Muscle of arm (tissue), 12 donors: ENCODE data around the gene KLHL14. TPM values are rescaled to one million over a fixed set of nuclear protein-coding genes. Genes with fewer than 3 reads are reported as not detected.
"Not testable (repeated sequence)": the region's sequence is repeated elsewhere in the genome, so short reads cannot be mapped to it uniquely, and the experiment has no call there.

ENCODE experiments used
- DNase-seq: peaks from one replicate; pipeline ENCODE4 v3.0.0-alpha.2; 2013
- polyA plus RNA-seq, 12 donors: library from polyadenylated mRNA; unstranded; fragments of 120-200 nt; gene quantifications; one replicate each; pipeline ENCODE4 v1.2.1, GENCODE V29; 2013; ENCODE audit not compliant: insufficient read length in 12 of 12

KLHL14 gene
- polyA plus RNA-seq, 12 donors: 0.09 to 2.2 (median 0.28) TPM; not detected in 2

DNA sequence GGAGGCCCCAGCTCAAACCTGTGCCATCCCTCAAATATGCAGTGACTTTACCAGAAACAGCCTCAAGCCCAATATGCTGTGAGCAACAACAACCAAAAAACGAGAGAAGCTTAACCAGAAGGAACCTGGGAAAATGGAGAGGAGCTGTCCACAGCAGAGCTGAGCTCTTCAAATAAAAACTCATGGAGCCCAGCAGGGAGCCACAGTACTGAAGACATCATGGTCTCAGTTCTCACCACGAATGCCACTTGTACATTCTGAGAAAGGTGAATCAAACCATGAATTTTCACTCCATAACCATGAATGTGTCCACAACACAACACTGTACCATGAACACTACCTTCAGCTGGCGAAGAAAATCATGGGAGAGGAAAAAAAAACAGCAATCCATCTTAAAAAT lies 50.5 kb downstream of the KLHL14 start:
- DNase-seq: no peak

DNA sequence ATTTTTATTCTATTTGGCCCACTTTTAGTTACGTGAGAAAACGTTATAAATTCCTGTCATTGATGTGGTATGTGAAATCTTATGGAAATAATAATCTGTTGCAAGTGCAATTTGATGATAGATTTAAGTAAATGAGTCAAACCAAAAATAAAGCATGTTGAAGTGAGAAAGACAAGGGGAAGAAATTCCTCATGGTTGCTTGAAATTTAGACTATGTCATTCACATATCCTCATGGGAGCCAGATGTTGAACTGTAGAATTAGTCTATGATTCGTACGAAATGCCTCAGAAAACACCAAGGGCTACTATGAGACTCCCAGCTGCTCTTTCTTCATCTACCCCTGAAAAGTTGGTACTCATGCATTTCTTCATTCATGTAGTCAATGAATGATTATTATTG lies 55.7 kb downstream of the KLHL14 start:
- no peak for DNase-seq

DNA sequence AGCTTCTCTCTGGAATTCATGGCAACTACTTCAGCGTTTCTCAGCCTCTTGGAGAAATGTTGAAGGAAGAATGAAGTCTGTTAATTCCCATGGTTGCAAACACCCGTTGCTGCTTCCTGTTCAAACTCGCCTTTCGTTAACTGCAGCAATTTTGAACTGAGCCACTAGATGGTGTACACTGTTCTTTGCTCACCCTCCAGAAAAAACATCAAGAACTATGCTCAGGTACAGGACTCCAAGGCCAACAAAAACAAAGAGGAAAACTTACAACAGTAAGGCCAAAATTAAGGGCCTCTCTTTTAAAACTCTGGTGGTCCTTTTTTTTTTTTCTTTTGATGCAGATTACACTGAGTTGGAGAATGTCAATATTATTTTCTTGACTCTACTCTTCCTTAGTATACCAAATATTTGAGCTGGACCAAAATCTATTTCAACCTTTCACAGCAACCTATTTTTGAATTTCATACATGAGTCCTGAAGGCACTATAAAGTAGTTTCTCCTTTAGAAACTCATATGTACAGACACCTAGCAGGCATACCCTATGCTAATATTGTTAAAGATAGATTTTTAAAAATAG lies 58.2 kb downstream of the KLHL14 start:
- peak; percentile 67 for DNase-seq

DNA sequence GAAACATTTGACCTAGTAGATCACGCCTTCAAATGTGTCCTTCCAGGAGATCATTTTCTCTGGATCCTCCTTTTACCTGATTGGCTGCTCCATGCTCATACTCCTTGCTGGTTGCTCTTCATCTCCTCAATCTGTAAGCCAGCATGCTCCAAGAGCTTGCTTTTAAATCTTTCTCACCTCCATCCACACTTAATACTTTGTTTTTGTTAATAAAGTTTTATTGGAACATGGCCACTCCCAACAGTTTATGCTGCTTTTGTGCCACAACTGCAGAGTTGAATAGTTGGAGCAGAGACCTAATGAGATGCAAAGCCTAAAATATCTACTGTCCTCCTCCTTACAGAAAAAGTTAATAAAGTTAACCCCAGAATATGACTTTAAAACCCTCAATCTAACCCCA lies 60.0 kb downstream of the KLHL14 start:
- no peak for DNase-seq

DNA sequence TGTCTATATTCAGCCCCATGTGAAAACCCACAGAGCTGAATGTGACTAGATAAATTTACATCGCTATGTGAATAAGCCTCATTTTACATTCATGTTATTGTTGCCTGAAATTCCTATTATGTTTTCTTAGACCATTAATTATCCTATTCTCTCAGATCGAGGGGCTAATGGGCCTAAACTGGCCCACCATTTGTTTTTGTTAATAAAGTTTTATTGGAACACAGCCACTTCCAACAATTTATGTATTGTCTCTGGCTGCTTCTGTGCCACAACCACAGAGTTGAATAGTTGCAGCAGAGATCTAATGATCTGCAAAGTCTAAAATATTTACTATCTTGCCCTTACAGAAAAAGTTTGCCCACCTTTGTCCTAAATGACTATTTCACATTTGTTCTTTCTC lies 61.0 kb downstream of the KLHL14 start:
- no peak for DNase-seq

DNA sequence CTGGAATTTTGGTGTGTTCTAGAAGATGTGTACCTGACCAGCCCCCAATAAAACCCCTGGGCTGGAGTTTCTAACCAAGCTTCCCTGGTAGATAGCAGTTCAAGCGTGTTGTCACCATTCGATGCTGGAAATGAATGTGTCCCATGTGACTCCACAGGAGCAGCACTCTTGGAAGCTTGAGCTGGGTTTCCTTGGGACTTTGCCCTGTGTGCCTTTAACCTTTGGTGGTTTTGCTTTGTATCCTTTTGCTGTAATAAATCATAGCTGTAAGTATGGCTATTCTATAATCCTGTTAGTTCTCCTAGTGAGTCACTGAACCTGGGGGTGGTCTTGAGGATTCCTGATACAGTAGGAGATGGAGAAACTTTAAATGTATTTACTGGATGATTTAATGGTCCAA lies 65.2 kb downstream of the KLHL14 start:
- no peak for DNase-seq

DNA sequence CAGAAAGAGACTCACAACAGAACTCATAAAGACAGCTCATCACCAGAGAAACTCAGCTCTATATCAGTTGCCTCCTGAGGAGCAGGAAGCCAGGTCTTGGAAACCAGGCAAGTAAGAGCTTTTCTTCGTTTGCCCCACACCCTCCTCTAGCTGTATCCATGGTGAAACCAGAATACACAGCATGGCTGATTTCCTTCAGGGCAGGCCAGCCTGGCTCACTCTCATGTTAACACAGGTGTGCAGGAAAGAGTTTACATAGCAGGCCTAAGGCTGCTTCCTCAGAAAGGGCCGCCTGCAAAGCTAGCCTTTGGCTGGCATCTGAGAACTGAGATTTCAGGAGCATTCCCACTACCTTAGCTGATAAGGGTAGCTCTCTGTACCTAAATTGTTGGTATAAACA lies 65.7 kb downstream of the KLHL14 start:
- DNase-seq: no peak

DNA sequence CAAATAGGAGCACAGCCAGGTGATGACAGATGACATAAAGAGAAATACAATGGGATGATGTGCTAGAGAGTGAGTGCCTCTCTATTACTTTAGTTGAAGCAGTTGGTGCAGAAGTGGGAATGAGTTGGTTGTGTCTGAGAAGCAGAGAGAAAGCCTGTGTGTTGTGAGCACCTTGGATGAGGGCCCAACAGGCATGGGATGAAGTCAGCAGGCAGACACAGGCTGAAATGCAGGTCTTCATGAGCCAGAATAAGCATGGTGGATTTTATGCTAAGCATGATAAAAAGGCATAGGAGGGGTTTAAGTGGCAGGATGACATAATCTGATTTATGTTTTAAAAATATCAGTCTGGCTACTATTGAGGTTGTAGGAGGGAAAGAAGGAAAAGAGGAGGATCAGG lies 71.5 kb downstream of the KLHL14 start:
- DNase-seq: peak; percentile 2

DNA sequence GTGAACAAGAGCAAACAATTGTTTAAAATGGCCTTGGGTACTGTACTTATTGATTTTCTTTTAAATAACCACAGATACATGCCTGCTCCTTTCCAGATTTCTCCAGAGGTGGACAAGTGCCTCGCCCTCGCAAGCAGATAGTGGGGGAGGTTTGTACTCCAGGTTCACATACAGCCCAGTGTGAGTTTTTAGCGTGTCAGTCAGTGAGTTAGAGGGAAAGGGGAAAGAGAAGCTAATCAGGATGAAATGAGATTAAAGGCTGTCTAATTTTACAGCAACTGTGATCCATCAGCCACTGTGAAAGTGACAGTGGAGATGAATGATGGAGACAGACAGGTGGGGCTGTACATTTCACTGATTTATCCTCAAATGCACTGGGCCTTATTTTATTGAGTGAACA lies 74.7 kb downstream of the KLHL14 start:
- DNase-seq: no peak

DNA sequence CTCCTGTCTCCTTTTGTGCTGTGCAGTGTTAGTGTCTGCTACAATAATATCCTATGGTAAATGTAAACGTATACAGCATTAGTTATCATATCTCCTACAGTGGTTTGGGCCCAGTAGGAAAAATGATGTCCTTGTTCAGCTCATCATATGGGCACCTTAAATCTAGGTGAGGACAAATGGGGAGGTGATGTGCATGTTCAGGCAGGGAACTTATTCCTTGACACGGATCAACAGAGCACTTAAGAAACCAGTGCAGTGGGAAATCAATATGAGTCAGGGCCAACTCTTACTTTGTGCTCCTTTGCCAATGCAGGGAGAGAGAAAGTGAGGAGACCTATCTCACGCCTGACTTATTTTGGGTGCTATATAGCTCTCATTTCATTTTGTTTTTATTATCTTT lies 76.4 kb downstream of the KLHL14 start:
- DNase-seq: no peak

DNA sequence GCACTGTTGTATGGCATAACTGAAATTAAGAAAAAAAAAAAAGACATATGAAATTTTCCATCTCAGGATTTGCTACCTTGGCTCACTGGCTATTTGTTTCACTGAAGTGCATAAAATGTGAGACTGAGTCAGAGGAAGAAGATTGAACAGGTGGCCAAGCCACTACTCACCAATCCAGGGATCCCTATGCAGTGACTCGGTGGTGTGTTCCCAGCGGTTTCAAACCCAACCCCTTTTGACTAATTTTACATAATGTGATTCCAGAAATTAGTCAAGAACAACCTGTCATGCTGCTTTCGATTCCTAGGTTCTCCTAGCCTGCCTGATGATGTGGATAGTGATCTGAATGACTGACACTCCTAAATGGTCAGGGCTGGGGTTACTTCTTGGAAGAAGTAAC lies 77.3 kb downstream of the KLHL14 start:
- no peak for DNase-seq

DNA sequence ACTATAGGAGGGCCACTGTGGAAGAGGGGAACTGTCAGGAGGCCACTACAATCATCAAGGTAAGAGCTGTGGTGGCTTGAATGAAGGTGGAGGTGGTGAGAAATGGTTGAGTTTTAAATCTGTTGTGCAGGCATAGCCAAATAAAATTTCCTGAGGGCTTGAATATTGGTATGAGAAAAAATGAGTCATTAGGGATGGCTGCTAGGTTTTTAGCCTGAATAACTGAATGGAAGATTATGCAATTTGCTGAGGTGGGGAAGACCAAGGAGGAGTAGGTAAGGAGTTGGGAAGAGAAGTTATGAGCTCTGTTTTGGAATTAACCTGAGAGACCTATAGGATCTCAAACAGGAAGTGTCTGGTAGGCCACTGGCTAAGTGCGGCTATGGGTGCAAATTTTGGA lies 84.0 kb downstream of the KLHL14 start:
- no peak for DNase-seq

DNA sequence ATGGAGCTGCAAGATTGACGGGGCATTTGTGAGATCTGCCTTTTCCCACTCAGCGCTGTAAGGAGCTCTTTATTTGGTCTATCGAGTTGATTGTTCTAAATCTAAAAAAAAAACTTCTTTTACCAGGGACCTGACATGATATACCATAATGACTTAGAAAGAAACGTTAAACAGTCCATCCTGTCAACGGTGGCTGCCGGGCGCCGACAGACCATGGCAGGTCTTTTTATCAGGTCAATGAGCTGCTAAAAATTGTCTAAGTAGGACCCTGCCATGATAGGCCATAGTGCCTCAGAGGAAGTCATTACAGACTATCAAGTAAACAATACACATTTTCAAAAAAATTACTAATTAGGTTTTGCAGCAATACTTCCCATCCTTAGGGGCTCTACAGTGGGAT lies 87.9 kb downstream of the KLHL14 start:
- no peak for DNase-seq

DNA sequence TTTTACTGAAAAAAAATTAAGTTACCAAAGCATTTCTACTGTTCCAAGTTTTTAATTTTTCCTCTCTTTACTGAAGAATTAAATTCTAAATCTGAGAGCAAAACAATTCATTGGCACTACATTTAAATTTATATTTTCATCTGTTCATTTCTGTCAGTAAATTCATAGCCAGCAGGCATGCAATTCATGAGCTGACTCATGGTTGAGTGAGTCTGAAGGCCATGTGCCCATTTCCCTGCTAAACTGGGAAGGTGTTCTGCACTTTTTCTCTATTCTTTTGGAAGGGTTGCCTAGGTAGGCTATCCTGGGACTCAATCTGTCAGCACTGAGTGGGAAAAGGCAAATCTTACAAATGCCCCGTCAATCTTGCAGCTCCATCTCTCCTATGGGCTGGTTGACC lies 88.7 kb downstream of the KLHL14 start:
- no peak for DNase-seq

DNA sequence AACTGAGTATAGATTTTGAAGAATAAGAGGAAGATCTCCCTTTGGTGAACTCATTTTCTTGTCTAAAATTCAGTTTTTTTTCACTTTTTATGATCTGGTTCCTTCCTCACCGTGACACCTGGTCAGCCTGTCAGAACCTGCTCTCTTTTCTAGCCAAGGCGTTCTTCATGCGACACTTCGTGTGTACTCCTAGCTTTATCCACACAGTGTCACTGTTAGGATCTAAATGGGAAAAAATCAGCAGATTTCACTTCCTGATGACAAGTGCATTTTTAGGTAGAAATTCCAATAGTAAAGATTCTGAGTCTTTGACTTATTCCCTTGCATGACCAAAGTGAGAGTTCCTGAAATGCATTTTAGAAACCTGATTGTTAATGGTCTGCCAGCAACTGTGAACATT lies 89.8 kb downstream of the KLHL14 start:
- no peak for DNase-seq

DNA sequence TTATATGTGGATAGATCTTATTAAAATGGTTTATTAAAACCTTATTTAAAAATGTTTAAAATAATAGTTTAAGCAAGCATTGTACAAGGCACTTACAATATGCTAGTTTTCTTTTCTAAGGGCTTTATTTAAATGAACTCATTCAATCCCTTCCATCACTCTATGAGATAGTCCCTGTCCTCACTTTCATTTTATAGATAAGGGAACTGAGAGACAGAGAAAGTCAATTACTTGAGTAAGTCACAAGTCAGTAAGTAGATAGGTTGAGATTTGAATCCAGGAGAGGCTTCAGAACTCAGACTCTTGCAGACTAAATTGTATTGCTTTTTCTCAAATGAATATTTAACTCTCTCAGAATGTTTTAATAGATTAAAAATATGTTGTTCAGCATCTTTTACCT lies 95.2 kb downstream of the KLHL14 start:
- DNase-seq: no peak

DNA sequence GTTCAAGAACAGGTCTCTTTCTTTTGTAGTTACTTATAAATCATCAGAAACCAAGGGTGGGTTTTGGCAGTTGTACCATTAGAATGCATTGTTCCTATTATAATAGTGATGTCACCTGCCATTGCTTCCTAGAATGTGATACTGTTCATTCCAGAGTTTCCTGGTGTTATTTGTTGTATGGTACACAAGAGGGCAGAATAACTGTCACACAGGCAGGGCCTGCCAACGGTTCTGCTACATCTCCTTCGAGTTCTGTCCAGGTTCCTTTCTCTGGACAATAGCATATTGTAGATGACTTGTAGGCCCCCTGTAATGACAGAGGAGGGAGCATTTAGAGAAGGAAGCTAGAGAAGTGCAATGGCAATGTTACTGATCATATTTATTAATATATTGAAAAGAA lies 98.3 kb downstream of the KLHL14 start:
- no peak for DNase-seq

DNA sequence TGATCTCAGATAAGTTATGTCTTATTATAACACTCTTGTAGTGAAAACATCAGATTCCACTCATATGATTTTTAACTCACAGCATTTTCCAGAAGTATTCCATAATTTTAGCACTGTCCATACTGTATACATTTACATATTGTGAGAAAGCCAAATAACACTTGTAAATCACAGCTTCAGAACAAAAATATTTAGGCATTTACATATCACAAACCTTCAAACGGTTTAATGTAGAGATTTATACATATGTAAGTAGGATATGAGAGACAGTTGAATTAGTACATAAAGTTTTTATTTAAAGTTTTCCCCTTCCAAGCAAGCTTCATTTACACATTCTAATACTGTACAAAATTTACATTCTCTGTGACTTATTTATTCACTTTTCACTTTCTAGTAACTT lies 100.4 kb downstream of the KLHL14 start:
- no peak for DNase-seq

DNA sequence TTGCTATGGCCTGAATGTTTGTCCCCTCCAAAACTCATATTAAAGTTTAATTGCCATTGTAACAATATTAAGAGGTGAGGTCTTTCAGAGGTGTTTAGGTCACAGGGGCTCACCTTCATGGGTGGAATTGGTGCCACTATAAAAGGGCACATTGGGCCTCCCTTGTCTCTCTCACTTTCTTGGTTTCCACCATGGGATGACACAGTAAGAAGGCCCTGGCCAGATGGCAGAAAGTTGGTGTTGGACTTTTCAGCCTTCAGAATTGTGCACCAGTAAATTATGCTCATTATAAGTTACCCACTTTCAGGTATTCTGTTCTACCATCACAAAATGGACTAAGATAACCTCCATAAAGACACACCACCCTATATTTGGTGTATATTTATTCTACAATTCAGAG lies 102.1 kb downstream of the KLHL14 start:
- no peak for DNase-seq

DNA sequence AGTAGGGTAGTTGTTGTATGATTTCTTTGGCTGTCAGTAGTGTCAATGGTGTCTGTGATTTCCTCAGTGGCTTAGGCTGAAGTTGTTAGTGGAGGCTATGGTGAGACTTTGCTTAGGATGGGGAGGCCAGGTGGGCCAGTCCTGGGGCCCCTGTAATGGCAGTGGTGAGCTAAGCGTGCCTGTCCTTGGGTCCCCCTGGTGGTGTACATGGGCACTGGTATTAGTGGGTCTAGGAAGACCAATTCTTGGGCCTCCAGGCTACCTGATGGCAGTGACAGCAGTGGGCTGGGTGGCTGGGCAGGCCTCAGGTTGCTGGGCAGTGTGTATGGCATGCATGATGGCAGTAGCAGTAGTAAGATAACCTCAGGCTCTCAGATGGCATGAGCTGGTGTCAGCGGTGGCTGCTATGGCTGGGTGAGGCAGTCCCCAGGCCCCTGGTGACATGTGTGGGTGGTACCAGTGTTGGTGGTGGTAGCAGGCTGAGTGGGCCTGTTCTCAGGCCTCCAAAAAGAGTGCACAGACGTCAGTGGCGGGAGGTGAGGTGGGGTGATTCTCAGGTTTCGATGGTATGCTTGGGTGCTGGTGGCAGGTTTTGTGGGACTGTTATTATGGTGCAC lies 103.2 kb downstream of the KLHL14 start:
- DNase-seq: no peak

DNA sequence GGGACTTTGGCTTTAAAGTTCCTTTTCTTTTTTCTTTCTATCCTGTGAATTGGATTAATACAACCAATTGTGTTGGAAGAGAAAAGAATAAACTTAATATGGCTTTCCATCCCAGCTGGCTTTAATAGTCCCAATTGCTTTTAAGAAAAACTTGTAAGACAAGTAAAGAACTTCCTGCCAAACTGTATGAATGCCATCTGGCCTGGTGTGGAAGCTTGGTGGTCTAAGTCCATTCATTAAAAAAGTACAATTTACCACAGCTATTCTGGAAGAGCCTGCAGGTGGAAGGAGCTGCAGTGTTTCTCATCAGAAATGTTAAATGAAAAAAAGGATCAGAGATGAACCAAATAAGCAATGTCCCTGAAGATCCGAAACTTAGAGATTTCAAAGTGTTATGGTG lies 103.9 kb downstream of the KLHL14 start:
- peak; percentile 7 for DNase-seq

DNA sequence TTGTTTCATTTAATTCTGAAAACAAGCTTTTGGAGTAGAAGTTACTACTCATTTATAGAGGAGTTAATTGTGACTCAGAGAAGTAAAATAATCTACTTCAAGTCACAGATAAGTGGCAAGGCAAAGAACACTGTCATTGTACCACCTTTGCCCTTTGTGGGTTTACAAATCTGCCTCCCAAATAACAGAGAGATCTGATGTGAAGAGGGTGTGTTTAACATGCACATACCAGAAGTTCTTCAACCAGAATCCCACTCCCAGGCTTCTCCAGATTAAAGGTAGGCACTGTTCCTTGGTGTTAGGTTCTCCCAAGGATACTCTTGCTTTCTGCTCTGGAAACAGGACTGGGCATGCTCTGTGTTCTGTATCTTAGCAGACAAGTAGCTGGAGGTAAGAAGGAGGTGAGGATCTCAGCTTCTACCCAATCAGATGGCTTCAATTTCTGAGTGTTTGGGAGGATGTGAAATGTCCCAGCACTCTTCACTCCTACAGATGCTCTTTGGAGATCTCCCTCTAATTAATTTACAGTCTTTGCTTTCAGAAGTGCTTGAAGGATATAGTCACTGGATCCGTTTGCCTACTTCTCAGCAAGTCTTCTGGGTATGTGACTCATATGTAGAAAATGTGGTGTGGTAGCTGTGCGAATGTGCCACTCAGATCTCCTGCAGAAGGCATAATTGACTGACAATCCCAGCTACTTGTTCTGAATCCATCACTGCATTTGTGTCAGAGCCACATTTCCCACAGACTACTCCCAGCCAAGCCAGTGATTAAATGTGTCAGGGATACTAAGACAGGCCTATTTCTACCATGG lies 111.1 kb downstream of the KLHL14 start:
- DNase-seq: no peak

DNA sequence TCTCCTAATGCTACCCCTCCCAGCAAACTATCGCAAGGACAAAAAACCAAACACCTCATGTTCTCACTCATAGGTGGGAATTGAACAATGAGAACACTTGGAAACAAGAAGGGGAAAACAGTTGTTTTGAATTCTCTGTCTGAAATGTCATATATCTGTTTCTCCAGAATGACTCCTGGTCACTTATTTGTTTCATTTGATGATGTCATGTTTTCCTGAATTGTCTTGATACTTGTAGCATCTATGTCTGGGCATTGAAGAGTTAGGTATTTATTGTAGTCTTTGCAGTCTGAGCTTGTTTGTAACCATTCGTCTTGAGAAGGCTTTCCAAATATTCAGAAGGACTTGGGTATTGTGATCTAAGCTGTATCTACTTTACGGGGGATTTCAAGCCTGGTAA lies 118.3 kb downstream of the KLHL14 start:
- not testable (repeated sequence) for DNase-seq
